ENCODE results near the gene PNPLA6. TPM values are rescaled to one million over a fixed set of nuclear protein-coding genes. Genes with fewer than 3 reads are reported as not detected.

Gene PNPLA6
- total and polyA plus RNA-seq, 9 of the 15 experiments (the other 6 are each of a cell fraction or from before 2014, with no cell fraction given): 0.07 to 30.2 (median 8.3) TPM

GRCh38 chr19:7522072-7522922 is 13.2 kb upstream of the PNPLA6 start, which contains the start of gene MCOLN1 (continued):
- TF ChIP-seq HMGXB4 (CRISPR knock-in tag; IDR thresholded peaks at IDR 0.05): no peak
- peak; percentile 74 for TF ChIP-seq EP400 (IDR thresholded peaks at IDR 0.05)
- no peak for TF ChIP-seq ZFX (CRISPR knock-in tag; IDR thresholded peaks at IDR 0.05)
- TF ChIP-seq GATAD2B (IDR thresholded peaks at IDR 0.05; ENCODE audit: borderline replicate concordance): 0 out of 2 replicates have a peak, but pooled peaks have one; percentile 50
- peak; percentile 24 for TF ChIP-seq BRD9 (IDR thresholded peaks at IDR 0.05; ENCODE audit: low read depth, partially characterized antibody)
- TF ChIP-seq MAFG (tag; conservative IDR thresholded peaks at IDR 0.05): no peak
- no peak for TF ChIP-seq RBM14 (IDR thresholded peaks at IDR 0.05; ENCODE audit: borderline replicate concordance, insufficient read depth, low read depth, low read length)
- peak; percentile 100 for TF ChIP-seq ARID4B (CRISPR knock-in tag; IDR thresholded peaks at IDR 0.05)
- TF ChIP-seq THRAP3 (IDR thresholded peaks at IDR 0.05; ENCODE audit: borderline replicate concordance): no peak
- no peak for TF ChIP-seq BRF1 (IDR thresholded peaks at IDR 0.05; ENCODE audit: borderline replicate concordance, extremely low read depth, insufficient read length)
- TF ChIP-seq, protein P1, sequence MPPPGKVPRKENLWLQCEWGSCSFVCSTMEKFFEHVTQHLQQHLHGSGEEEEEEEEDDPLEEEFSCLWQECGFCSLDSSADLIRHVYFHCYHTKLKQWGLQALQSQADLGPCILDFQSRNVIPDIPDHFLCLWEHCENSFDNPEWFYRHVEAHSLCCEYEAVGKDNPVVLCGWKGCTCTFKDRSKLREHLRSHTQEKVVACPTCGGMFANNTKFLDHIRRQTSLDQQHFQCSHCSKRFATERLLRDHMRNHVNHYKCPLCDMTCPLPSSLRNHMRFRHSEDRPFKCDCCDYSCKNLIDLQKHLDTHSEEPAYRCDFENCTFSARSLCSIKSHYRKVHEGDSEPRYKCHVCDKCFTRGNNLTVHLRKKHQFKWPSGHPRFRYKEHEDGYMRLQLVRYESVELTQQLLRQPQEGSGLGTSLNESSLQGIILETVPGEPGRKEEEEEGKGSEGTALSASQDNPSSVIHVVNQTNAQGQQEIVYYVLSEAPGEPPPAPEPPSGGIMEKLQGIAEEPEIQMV (tag; conservative IDR thresholded peaks at IDR 0.05; ENCODE audit: low read depth): no peak
- no peak for TF ChIP-seq ETV1 (tag; conservative IDR thresholded peaks at IDR 0.05; ENCODE audit: low read depth)
- no peak for TF ChIP-seq CHD1 (IDR thresholded peaks at IDR 0.05; ENCODE audit: low read length)
- peak; percentile 100 for TF ChIP-seq RAD51 (IDR thresholded peaks at IDR 0.05; ENCODE audit: borderline replicate concordance, low read depth)
- no peak for TF ChIP-seq HMG20A (CRISPR knock-in tag; conservative IDR thresholded peaks at IDR 0.05)
- no peak for TF ChIP-seq ZNF140 (CRISPR knock-in tag; IDR thresholded peaks at IDR 0.05)
- no peak for TF ChIP-seq RBM25 (IDR thresholded peaks at IDR 0.05; ENCODE audit: low read depth, low read length, severe bottlenecking)
- TF ChIP-seq ZNF444 (CRISPR knock-in tag; IDR thresholded peaks at IDR 0.05): no peak
